ENCODE measurements around the gene FBXO3. TPM values are rescaled to one million over a fixed set of nuclear protein-coding genes. Genes with fewer than 3 reads are reported as not detected.

The FBXO3 gene
- total and polyA plus RNA-seq, 2 of the 13 experiments (the other 11 are each of a cell fraction or from before 2014, with no cell fraction given) = 20.4 to 27.6 TPM

- TF ChIP-seq, protein P1, sequence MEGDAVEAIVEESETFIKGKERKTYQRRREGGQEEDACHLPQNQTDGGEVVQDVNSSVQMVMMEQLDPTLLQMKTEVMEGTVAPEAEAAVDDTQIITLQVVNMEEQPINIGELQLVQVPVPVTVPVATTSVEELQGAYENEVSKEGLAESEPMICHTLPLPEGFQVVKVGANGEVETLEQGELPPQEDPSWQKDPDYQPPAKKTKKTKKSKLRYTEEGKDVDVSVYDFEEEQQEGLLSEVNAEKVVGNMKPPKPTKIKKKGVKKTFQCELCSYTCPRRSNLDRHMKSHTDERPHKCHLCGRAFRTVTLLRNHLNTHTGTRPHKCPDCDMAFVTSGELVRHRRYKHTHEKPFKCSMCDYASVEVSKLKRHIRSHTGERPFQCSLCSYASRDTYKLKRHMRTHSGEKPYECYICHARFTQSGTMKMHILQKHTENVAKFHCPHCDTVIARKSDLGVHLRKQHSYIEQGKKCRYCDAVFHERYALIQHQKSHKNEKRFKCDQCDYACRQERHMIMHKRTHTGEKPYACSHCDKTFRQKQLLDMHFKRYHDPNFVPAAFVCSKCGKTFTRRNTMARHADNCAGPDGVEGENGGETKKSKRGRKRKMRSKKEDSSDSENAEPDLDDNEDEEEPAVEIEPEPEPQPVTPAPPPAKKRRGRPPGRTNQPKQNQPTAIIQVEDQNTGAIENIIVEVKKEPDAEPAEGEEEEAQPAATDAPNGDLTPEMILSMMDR (CRISPR knock-in tag; IDR thresholded peaks at IDR 0.05) = peak; percentile 18; the same call in 1 of the 2 replicates
- TF ChIP-seq BRD4 (CRISPR knock-in tag; IDR thresholded peaks at IDR 0.05) (no peak; the same call in 1 of the 2 replicates), ZNF570 (CRISPR knock-in tag; IDR thresholded peaks at IDR 0.05; ENCODE audit: borderline replicate concordance) (no peak), GTF3A (CRISPR knock-in tag; conservative IDR thresholded peaks at IDR 0.05) (no peak), ZNF343 (CRISPR knock-in tag; IDR thresholded peaks at IDR 0.05) (no peak), POLR2AphosphoS2 (IDR thresholded peaks at IDR 0.05; ENCODE audit: low read depth, low read length) (no peak), ZNF839 (CRISPR knock-in tag; IDR thresholded peaks at IDR 0.05; ENCODE audit: borderline replicate concordance) (0 out of 2 replicates have a peak, but pooled peaks have one; percentile 17), ZNF44 (CRISPR knock-in tag; IDR thresholded peaks at IDR 0.05) (no peak), SOX5 (CRISPR knock-in tag; IDR thresholded peaks at IDR 0.05; ENCODE audit: borderline replicate concordance) (peak; percentile 31; the same call in 1 of the 2 replicates), MAFF (IDR thresholded peaks at IDR 0.05; ENCODE audit: low read depth, low read length) (no peak), SETDB1 (CRISPR knock-in tag; IDR thresholded peaks at IDR 0.05; ENCODE audit: borderline replicate concordance) (no peak), HNRNPL (IDR thresholded peaks at IDR 0.05; ENCODE audit: low read depth, low read length) (no peak), YEATS4 (CRISPR knock-in tag; IDR thresholded peaks at IDR 0.05; ENCODE audit: borderline replicate concordance) (peak; percentile 40; the same call in 1 of the 2 replicates)
- TF ChIP-seq, protein P2, sequence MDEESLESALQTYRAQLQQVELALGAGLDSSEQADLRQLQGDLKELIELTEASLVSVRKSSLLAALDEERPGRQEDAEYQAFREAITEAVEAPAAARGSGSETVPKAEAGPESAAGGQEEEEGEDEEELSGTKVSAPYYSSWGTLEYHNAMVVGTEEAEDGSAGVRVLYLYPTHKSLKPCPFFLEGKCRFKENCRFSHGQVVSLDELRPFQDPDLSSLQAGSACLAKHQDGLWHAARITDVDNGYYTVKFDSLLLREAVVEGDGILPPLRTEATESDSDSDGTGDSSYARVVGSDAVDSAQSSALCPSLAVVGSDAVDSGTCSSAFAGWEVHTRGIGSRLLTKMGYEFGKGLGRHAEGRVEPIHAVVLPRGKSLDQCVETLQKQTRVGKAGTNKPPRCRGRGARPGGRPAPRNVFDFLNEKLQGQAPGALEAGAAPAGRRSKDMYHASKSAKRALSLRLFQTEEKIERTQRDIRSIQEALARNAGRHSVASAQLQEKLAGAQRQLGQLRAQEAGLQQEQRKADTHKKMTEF (CRISPR knock-in tag; IDR thresholded peaks at IDR 0.05) = peak; percentile 41; the same call in 1 of the 2 replicates
- TF ChIP-seq, protein P3, sequence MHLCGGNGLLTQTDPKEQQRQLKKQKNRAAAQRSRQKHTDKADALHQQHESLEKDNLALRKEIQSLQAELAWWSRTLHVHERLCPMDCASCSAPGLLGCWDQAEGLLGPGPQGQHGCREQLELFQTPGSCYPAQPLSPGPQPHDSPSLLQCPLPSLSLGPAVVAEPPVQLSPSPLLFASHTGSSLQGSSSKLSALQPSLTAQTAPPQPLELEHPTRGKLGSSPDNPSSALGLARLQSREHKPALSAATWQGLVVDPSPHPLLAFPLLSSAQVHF (CRISPR knock-in tag; IDR thresholded peaks at IDR 0.05) = no peak
- TF ChIP-seq, protein P4, sequence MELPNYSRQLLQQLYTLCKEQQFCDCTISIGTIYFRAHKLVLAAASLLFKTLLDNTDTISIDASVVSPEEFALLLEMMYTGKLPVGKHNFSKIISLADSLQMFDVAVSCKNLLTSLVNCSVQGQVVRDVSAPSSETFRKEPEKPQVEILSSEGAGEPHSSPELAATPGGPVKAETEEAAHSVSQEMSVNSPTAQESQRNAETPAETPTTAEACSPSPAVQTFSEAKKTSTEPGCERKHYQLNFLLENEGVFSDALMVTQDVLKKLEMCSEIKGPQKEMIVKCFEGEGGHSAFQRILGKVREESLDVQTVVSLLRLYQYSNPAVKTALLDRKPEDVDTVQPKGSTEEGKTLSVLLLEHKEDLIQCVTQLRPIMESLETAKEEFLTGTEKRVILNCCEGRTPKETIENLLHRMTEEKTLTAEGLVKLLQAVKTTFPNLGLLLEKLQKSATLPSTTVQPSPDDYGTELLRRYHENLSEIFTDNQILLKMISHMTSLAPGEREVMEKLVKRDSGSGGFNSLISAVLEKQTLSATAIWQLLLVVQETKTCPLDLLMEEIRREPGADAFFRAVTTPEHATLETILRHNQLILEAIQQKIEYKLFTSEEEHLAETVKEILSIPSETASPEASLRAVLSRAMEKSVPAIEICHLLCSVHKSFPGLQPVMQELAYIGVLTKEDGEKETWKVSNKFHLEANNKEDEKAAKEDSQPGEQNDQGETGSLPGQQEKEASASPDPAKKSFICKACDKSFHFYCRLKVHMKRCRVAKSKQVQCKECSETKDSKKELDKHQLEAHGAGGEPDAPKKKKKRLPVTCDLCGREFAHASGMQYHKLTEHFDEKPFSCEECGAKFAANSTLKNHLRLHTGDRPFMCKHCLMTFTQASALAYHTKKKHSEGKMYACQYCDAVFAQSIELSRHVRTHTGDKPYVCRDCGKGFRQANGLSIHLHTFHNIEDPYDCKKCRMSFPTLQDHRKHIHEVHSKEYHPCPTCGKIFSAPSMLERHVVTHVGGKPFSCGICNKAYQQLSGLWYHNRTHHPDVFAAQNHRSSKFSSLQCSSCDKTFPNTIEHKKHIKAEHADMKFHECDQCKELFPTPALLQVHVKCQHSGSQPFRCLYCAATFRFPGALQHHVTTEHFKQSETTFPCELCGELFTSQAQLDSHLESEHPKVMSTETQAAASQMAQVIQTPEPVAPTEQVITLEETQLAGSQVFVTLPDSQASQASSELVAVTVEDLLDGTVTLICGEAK (IDR thresholded peaks at IDR 0.05) = no peak
- TF ChIP-seq, protein P4 (CRISPR knock-in tag; IDR thresholded peaks at IDR 0.05) = no peak; the same call in 1 of the 2 replicates
These were observed 38.0 kb downstream of the FBXO3 start, which contains the start of gene CD59 (continued) for GRCh38 chr11:33736148-33736812.

Data from HepG2 (cell line).